ENCODE results near the gene NTN1. TPM values are rescaled to one million over a fixed set of nuclear protein-coding genes. Genes with fewer than 3 reads are reported as not detected.

The NTN1 gene
- total and polyA plus RNA-seq, 2 experiments from 2014 or later, result 0.42 to 2.1 TPM

- Histone ChIP-seq H3K4me1 (ENCODE audit: insufficient read depth) (no peaks in the 10 kb centered on the region), H3K4me3 (no peak overlapping the region), H3K27ac (no peak overlapping the region), H2AFZ (no peak overlapping the region), H3K79me2 (no peaks in the 10 kb centered on the region), H3K27me3 (peaks cover 9% of the 10 kb centered on the region), H3K9me2 (replicated peaks; ENCODE audit: insufficient read depth) (no peaks in the 10 kb centered on the region), H4K20me1 (ENCODE audit: insufficient read depth, poor library complexity, severe bottlenecking) (no peaks in the 10 kb centered on the region), H3K9me3 (ENCODE audit: low read depth) (no peaks in the 10 kb centered on the region), H3K36me3 (replicated peaks; ENCODE audit: insufficient read depth, low read depth) (no peaks in the 10 kb centered on the region), H3K4me2 (no peak overlapping the region)
- 96% methylated on average over 16 of the region's 16 CpGs for WGBS (ENCODE audit: low lambda C conversion rate, missing lambda C conversion rate)
- TF ChIP-seq, protein P1, sequence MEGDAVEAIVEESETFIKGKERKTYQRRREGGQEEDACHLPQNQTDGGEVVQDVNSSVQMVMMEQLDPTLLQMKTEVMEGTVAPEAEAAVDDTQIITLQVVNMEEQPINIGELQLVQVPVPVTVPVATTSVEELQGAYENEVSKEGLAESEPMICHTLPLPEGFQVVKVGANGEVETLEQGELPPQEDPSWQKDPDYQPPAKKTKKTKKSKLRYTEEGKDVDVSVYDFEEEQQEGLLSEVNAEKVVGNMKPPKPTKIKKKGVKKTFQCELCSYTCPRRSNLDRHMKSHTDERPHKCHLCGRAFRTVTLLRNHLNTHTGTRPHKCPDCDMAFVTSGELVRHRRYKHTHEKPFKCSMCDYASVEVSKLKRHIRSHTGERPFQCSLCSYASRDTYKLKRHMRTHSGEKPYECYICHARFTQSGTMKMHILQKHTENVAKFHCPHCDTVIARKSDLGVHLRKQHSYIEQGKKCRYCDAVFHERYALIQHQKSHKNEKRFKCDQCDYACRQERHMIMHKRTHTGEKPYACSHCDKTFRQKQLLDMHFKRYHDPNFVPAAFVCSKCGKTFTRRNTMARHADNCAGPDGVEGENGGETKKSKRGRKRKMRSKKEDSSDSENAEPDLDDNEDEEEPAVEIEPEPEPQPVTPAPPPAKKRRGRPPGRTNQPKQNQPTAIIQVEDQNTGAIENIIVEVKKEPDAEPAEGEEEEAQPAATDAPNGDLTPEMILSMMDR (IDR thresholded peaks at IDR 0.05; ENCODE audit: poor library complexity), result no peak
- DNase-seq (ENCODE audit: low spot score), result no peak
These were observed 52.8 kb downstream of the NTN1 start for GRCh38 chr17:9074131-9074530.

- Histone ChIP-seq H3K27me3 (peaks cover 9% of the 10 kb centered on the region), H3K4me1 (ENCODE audit: insufficient read depth) (no peaks in the 10 kb centered on the region), H3K9me3 (ENCODE audit: low read depth) (no peaks in the 10 kb centered on the region), H3K79me2 (no peaks in the 10 kb centered on the region), H3K27ac (no peak overlapping the region), H3K4me2 (no peak overlapping the region), H3K36me3 (replicated peaks; ENCODE audit: insufficient read depth, low read depth) (no peaks in the 10 kb centered on the region), H2AFZ (no peak overlapping the region), H3K9me2 (replicated peaks; ENCODE audit: insufficient read depth) (no peaks in the 10 kb centered on the region), H3K4me3 (no peak overlapping the region), H4K20me1 (ENCODE audit: insufficient read depth, poor library complexity, severe bottlenecking) (no peaks in the 10 kb centered on the region)
- 99% methylated on average over 4 of the region's 4 CpGs for WGBS (ENCODE audit: low lambda C conversion rate, missing lambda C conversion rate)
- no peak for DNase-seq (ENCODE audit: low spot score)
- TF ChIP-seq EZH2 (IDR thresholded peaks at IDR 0.05; ENCODE audit: borderline replicate concordance), result no peak
- TF ChIP-seq, protein P1 (IDR thresholded peaks at IDR 0.05; ENCODE audit: poor library complexity), result no peak
- no peak for TF ChIP-seq EZH2phosphoT487 (IDR thresholded peaks at IDR 0.05; ENCODE audit: low read depth, severe bottlenecking, unreplicated experiment)
These were observed 58.3 kb downstream of the NTN1 start for GRCh38 chr17:9079461-9080103.

DNA sequence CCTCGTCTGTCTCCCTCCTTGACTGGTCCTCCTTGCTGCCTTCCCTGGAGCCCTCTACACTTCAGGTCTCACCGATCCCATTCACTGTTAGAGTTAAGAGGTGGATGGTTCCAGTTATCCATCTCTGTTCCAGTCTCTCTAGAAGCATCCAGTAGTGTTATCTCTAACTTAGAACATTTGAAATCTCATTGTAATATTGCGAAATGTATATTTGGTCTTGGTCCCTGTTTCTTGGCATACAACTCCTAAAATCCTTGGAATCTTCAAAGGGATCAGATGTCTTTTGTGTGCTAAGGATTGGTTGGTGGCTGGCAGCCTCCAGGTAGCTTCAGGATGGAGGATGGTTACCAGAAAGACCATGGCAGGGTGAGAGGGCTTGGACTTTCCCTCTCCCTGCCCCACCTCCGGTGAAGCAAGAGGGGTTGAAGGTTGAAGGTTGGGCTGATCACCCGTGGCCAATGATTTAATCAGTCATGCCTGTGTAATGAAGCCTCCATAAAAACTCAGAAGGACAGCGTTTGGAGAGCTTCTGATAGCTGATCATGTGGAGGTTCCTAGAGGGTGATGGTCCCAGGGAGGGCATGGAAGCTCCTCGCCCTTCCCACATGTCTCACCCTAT lies 59.1 kb downstream of the NTN1 start:
- TF ChIP-seq EZH2 (IDR thresholded peaks at IDR 0.05; ENCODE audit: borderline replicate concordance) (no peak), EZH2phosphoT487 (IDR thresholded peaks at IDR 0.05; ENCODE audit: low read depth, severe bottlenecking, unreplicated experiment) (no peak)
- TF ChIP-seq, protein P1 (IDR thresholded peaks at IDR 0.05; ENCODE audit: poor library complexity), result no peak
- H3K9me3 ChIP-seq (ENCODE audit: low read depth), result no peaks in the 10 kb centered on the region
- H3K9me2 ChIP-seq (replicated peaks; ENCODE audit: insufficient read depth), result no peaks in the 10 kb centered on the region
- no peaks in the 10 kb centered on the region for H3K4me1 ChIP-seq (ENCODE audit: insufficient read depth)
- no peak overlapping the region for H3K4me3 ChIP-seq
- no peak overlapping the region for H2AFZ ChIP-seq
- H3K27me3 ChIP-seq, result peaks cover 9% of the 10 kb centered on the region
- DNase-seq (ENCODE audit: low spot score), result no peak
- no peak overlapping the region for H3K4me2 ChIP-seq
- H3K27ac ChIP-seq, result no peak overlapping the region
- H3K79me2 ChIP-seq, result no peaks in the 10 kb centered on the region
- no peaks in the 10 kb centered on the region for H3K36me3 ChIP-seq (replicated peaks; ENCODE audit: insufficient read depth, low read depth)
- WGBS (ENCODE audit: low lambda C conversion rate, missing lambda C conversion rate), result 75% methylated on average over 7 of the region's 7 CpGs
- no peaks in the 10 kb centered on the region for H4K20me1 ChIP-seq (ENCODE audit: insufficient read depth, poor library complexity, severe bottlenecking)

Data from hepatocyte (in vitro differentiated cells).